Liver (tissue), 3 donors: ENCODE measurements around the gene TMC1.

Source experiments
- ATF3 ChIP-seq: IDR thresholded peaks from 2 replicates; pipeline ENCODE4 v1.6.1; 2016; ENCODE audit warnings: antibody characterized with exemption
- CTCF ChIP-seq: fragments of 150-350 bp; IDR thresholded peaks from 2 replicates; pipeline ENCODE4 v1.5.1; 2017; ENCODE audit warnings: improper control_type of control experiment, low read depth, low read length; ENCODE audit not compliant: missing input control
- FOXA1 ChIP-seq: IDR thresholded peaks from 2 replicates; pipeline ENCODE4 v1.6.1; 2016; ENCODE audit warnings: antibody characterized with exemption
- HNF4A ChIP-seq, 2 donors: conservative IDR thresholded peaks; 2 replicates each; pipeline ENCODE4 v1.6.1; 2016; ENCODE audit warnings: antibody characterized with exemption in 2 of 2, mild to moderate bottlenecking in 2 of 2
- RAD21 ChIP-seq, 2 donors: IDR thresholded peaks; 2 replicates each; pipeline ENCODE4 v1.6.1; 2016; ENCODE audit warnings: antibody characterized with exemption in 2 of 2, mild to moderate bottlenecking in 2 of 2
- REST ChIP-seq: IDR thresholded peaks from 2 replicates; pipeline ENCODE4 v1.6.1; 2016; ENCODE audit warnings: antibody characterized with exemption, mild to moderate bottlenecking
- SP1 ChIP-seq: IDR thresholded peaks from 2 replicates; pipeline ENCODE4 v1.6.1; 2018; ENCODE audit warnings: antibody characterized with exemption, mild to moderate bottlenecking
- ZBTB33 ChIP-seq: IDR thresholded peaks from 2 replicates; pipeline ENCODE4 v1.6.1; 2016; ENCODE audit warnings: antibody characterized with exemption
- donor health status: healthy.
- donor health status: healthy.

GRCh38 chr9:72542917-72543316 is 21.5 kb downstream of the TMC1 start:
- no peak for TF ChIP-seq CTCF
- TF ChIP-seq RAD21 (IDR thresholded peaks at IDR 0.05): no peak
- TF ChIP-seq ATF3: no peak
- TF ChIP-seq FOXA1: no peak
- TF ChIP-seq REST: no peak
- TF ChIP-seq ZBTB33: no peak
- no peak for TF ChIP-seq HNF4A (conservative IDR thresholded peaks at IDR 0.05)
- no peak for TF ChIP-seq SP1
